Measurements from ENCODE around the gene CRACR2B. TPM values are rescaled to one million over a fixed set of nuclear protein-coding genes. Genes with fewer than 3 reads are reported as not detected.
A peak's percentile ranks its signal among the peaks of the same experiment; 100 is the strongest.

Gene CRACR2B
- total and polyA plus RNA-seq, 2 of the 13 experiments (the other 11 are each of a cell fraction or from before 2014, with no cell fraction given), result 14.9 to 21.0 TPM

DNA sequence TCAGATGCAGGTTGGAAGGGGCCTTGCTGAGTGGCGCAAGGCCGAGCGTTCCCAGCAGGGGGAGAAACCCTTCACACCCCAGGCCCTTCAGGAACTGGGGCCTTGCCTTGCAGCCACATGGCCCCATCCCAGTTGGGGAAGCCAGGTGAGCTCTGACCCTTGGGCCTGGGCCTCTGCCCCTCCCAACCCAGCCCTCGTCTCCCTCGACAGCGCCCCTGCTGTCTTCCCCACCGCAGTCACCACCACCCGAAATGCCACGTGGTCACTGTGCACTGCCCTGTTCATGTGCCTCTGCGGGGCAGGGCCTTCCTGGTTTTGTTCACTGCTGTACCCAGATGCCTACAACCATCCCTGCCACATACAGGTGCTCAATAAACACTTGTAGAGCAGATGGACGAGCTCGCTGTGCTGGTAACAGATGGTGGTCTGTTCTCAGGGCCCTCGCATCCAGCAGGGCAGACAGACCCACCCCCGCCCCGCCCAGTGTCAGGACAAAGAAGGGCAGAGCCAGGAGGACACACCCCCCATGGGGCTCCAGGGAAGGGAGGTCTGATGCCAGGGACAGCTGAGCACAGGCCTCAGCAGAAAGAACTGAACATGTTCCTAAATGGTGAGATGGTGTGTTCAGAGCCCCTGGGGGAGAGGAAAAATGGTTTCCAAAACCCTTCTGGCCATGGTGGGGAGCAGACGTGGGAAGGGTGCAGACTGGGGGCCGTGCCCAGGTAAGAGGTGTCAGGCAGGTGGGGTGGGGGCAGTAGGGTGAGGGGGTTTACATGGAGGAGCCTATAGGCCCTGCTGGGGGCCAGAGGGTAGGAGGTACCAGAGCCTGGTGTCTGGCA is 10.9 kb downstream of the CRACR2B start (continued):
- TF ChIP-seq, protein P1, sequence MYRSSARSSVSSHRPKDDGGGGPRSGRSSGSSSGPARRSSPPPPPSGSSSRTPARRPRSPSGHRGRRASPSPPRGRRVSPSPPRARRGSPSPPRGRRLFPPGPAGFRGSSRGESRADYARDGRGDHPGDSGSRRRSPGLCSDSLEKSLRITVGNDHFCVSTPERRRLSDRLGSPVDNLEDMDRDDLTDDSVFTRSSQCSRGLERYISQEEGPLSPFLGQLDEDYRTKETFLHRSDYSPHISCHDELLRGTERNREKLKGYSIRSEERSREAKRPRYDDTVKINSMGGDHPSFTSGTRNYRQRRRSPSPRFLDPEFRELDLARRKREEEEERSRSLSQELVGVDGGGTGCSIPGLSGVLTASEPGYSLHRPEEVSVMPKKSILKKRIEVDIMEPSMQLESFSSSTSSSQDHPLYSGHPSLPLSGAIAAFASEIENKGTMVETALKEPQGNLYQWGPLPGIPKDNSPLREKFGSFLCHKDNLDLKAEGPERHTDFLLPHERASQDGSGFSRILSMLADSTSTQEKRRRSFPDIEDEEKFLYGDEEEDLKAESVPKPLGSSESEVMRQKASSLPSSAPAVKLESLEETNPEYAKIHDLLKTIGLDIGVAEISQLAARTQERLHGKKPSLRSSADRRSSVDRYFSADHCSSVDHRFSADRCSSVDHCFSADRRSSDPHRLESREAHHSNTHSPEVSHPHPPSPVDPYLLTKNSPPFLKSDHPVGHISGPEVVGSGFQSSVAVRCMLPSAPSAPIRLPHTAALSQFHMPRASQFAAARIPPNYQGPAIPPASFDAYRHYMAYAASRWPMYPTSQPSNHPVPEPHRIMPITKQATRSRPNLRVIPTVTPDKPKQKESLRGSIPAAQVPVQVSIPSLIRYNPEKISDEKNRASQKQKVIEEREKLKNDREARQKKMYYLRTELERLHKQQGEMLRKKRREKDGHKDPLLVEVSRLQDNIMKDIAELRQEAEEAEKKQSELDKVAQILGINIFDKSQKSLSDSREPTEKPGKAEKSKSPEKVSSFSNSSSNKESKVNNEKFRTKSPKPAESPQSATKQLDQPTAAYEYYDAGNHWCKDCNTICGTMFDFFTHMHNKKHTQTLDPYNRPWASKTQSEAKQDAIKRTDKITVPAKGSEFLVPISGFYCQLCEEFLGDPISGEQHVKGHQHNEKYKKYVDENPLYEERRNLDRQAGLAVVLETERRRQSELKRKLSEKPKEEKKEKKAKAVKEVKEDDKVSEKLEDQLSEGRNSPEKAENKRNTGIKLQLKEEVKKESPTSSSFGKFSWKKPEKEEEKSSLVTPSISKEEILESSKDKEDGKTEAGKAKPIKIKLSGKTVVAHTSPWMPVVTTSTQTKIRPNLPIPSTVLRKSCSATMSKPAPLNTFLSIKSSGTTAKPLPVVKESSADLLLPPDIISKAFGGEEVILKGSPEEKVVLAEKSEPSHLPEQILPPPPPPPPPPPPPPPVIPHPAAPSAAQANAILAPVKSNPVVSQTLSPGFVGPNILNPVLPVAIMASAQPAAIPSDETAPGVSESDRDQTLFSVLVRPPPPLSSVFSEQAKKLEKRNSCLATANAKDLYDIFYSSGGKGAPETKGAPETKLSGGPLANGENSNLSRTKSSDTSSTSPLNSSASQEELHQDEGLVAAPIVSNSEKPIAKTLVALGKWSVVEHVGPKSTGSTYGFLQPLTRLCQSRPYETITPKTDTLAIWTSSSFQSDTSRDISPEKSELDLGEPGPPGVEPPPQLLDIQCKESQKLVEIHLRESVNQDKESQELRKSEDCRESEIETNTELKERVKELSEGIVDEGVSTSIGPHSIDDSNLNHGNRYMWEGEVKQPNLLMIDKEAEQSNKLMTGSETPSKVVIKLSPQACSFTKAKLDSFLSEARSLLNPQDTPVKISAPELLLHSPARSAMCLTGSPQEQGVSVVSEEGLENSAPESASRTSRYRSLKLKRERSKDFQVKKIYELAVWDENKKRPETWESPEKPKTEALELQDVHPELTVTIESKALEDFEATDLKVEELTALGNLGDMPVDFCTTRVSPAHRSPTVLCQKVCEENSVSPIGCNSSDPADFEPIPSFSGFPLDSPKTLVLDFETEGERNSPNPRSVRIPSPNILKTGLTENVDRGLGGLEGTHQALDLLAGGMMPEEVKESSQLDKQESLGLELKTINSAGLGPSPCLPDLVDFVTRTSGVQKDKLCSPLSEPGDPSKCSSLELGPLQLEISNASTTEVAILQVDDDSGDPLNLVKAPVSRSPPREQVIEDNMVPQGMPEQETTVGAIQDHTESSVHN (CRISPR knock-in tag; IDR thresholded peaks at IDR 0.05), result 0 out of 2 replicates have a peak, but pooled peaks have one; percentile 28
- 0 out of 2 replicates have a peak, but pooled peaks have one; percentile 37 for TF ChIP-seq TSC22D2 (CRISPR knock-in tag; IDR thresholded peaks at IDR 0.05; ENCODE audit: borderline replicate concordance)
- TF ChIP-seq PRMT3 (CRISPR knock-in tag; IDR thresholded peaks at IDR 0.05; ENCODE audit: borderline replicate concordance, low read depth), result no peak
- TF ChIP-seq ZZZ3 (CRISPR knock-in tag; IDR thresholded peaks at IDR 0.05; ENCODE audit: borderline replicate concordance), result no peak
- TF ChIP-seq GPN1 (CRISPR knock-in tag; IDR thresholded peaks at IDR 0.05; ENCODE audit: borderline replicate concordance), result no peak
- no peak for TF ChIP-seq ZNF343 (CRISPR knock-in tag; IDR thresholded peaks at IDR 0.05)
- no peak for TF ChIP-seq ZKSCAN5 (CRISPR knock-in tag; IDR thresholded peaks at IDR 0.05)
- no peak for TF ChIP-seq ZNF24 (IDR thresholded peaks at IDR 0.05)
- TF ChIP-seq ZNF580 (CRISPR knock-in tag; IDR thresholded peaks at IDR 0.05; ENCODE audit: borderline replicate concordance, low read depth), result peak; percentile 82; the same call in 1 of the 2 replicates
- no peak for TF ChIP-seq RARG (CRISPR knock-in tag; IDR thresholded peaks at IDR 0.05; ENCODE audit: low read depth)
- peak; percentile 90 for TF ChIP-seq ZNF781 (CRISPR knock-in tag; IDR thresholded peaks at IDR 0.05; ENCODE audit: borderline replicate concordance, not compliant biosample characterization)
- TF ChIP-seq HNF1A (IDR thresholded peaks at IDR 0.05; ENCODE audit: low read depth), result no peak
- no peak for TF ChIP-seq HNF1A (CRISPR knock-in tag; IDR thresholded peaks at IDR 0.05; ENCODE audit: borderline replicate concordance)
- TF ChIP-seq ZNF329 (CRISPR knock-in tag; IDR thresholded peaks at IDR 0.05; ENCODE audit: low read depth), result no peak
- TF ChIP-seq RXRB (CRISPR knock-in tag; IDR thresholded peaks at IDR 0.05; ENCODE audit: borderline replicate concordance), result peak; percentile 58; the same call in 1 of the 2 replicates
- no peak for TF ChIP-seq ZNF468 (CRISPR knock-in tag; IDR thresholded peaks at IDR 0.05)

Data from HepG2 (cell line).